Fibroblast of the conjunctiva (primary cell): ENCODE measurements around the gene CCDC91.

ENCODE experiments used
- DNase-seq: peaks from one replicate; pipeline ENCODE4 v3.0.0-alpha.2; 2010; ENCODE audit warnings: low read depth

The CCDC91 gene

GRCh38 chr12:28582672-28583376, 392.6 kb downstream of the CCDC91 start:
- no peak for DNase-seq

- no peak for DNase-seq
These were observed 393.5 kb downstream of the CCDC91 start for GRCh38 chr12:28583701-28584261.

GRCh38 chr12:28585146-28585545, 394.9 kb downstream of the CCDC91 start:
- no peak for DNase-seq

GRCh38 chr12:28586481-28586880, 396.2 kb downstream of the CCDC91 start:
- DNase-seq = no peak

GRCh38 chr12:28591831-28592230, 401.6 kb downstream of the CCDC91 start:
- no peak for DNase-seq
